Measurements from ENCODE around the gene TNFRSF4.
"Not testable (repeated sequence)": the region's sequence is repeated elsewhere in the genome, so short reads cannot be mapped to it uniquely, and the experiment has no call there.

The TNFRSF4 gene

DNA sequence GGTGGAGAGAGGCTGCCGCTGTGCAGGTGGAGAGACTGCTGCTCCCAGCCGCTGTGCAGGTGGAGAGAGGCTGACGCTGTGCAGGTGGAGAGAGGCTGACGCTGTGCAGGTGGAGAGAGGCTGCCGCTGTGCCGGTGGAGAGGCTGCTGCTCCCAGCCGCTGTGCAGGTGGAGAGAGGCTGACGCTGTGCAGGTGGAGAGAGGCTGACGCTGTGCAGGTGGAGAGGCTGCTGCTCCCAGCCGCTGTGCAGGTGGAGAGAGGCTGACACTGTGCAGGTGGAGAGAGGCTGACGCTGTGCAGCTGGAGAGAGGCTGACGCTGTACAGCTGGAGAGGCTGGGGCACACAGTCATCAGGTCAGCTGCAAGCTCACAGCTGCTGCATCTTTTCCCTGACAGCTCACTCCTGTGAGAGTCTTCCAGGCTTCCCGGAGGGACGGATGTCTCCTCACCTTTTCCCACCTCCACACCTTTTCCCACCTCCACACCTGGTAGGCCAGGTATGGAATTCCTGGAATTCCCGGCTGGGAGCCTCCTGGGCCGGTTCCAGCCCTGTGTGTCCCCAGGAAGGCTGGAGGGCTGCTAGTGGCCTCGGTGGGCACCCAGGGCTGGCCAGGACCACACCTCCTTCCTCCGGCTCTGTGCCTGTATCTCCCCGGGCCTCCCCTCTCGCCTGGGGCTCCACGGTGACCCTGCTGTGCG, 37.7 kb downstream of the TNFRSF4 start:
- CTCF ChIA-PET, H3K36me3 Mint-ChIP-seq, H3K9me3 Mint-ChIP-seq, H3K27ac Mint-ChIP-seq, H3K4me3 Mint-ChIP-seq: not testable (repeated sequence)
- H3K4me1 Mint-ChIP-seq = peaks cover 28% of the 10 kb centered on the region
- H3K27me3 Mint-ChIP-seq = peaks cover 60% of the 10 kb centered on the region
- peak; percentile 18 for DNase-seq

GRCh38 chr1:1175221-1176062, 38.5 kb downstream of the TNFRSF4 start:
- H3K4me1 Mint-ChIP-seq = peaks cover 29% of the 10 kb centered on the region
- peaks cover 65% of the 10 kb centered on the region for H3K27me3 Mint-ChIP-seq
- peak; percentile 20 for DNase-seq
- H3K9me3 Mint-ChIP-seq = no peaks in the 10 kb centered on the region
- H3K36me3 Mint-ChIP-seq = no peaks in the 10 kb centered on the region
- CTCF ChIA-PET = no interaction called here
- H3K27ac Mint-ChIP-seq = peak overlapping the region; percentile 25
- H3K4me3 Mint-ChIP-seq = no peak overlapping the region

- Mint-ChIP-seq H3K4me3 (no peak within 1 kb of the TSS), H3K4me1 (peaks cover 33% of the 10 kb centered on the region), H3K27me3 (peaks cover 73% of the 10 kb centered on the region), H3K9me3 (no peaks in the 10 kb centered on the region), H3K36me3 (no peaks in the 10 kb centered on the region), H3K27ac (no peak within 1 kb of the TSS)
- DNase-seq = peak; percentile 78
- CTCF ChIA-PET = interaction anchor here (1.1 kb wide), 1 partner anchor 51 kb away, joined by 3 read pairs; no protein-coding TSS in a partner anchor
Measured at GRCh38 chr1:1173793-1174415, 40.0 kb downstream of the TNFRSF4 start, which contains the start of gene TTLL10. Gene TTLL10, plus strand, starts transcription at chr1:1173880. Its CDS starts 5,336 bp downstream, at chr1:1179216.

DNA sequence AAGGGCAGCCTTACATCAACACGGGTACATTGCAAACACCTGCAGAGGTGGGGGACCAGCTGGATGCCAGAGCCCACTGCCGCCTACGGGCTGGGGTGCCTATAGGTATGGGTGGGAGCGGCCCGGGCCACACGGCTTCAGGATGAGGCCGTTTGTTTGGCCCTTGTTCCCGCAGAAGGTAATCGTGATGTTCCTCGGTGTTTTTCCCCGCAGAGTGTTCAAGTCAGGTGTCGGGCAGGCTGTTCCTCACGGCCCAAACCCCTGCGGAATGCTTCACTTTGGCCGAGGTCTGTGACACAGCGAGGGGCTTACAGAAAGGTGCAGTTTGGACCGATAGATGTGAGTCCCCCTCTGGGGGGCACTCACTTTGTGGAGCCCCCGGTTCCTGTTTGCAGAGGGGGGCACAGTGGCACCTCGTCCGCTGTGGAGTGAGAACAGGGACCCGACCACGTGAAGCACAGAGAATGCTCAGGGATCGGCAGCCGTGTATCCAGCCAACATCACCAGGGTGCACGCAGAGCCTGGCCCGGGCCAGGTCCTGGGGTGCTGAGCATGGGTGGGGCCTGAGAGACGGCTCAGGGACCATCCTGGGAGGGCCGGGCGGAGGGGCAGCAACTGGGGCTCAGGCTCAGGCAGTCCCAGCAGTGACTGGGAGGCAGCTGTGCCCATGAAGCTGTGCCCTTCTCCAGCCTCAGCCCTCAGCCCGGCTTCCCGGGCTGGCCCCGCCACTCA, 40.7 kb downstream of the TNFRSF4 start:
- no peaks in the 10 kb centered on the region for H3K9me3 Mint-ChIP-seq
- no peaks in the 10 kb centered on the region for H3K36me3 Mint-ChIP-seq
- H3K27ac Mint-ChIP-seq = no peak overlapping the region
- no peak for DNase-seq
- CTCF ChIA-PET = interaction anchor here (1.1 kb wide), 1 partner anchor 51 kb away, joined by 3 read pairs; no protein-coding TSS in a partner anchor
- peaks cover 77% of the 10 kb centered on the region for H3K27me3 Mint-ChIP-seq
- peaks cover 33% of the 10 kb centered on the region for H3K4me1 Mint-ChIP-seq
- H3K4me3 Mint-ChIP-seq = no peak overlapping the region

DNA sequence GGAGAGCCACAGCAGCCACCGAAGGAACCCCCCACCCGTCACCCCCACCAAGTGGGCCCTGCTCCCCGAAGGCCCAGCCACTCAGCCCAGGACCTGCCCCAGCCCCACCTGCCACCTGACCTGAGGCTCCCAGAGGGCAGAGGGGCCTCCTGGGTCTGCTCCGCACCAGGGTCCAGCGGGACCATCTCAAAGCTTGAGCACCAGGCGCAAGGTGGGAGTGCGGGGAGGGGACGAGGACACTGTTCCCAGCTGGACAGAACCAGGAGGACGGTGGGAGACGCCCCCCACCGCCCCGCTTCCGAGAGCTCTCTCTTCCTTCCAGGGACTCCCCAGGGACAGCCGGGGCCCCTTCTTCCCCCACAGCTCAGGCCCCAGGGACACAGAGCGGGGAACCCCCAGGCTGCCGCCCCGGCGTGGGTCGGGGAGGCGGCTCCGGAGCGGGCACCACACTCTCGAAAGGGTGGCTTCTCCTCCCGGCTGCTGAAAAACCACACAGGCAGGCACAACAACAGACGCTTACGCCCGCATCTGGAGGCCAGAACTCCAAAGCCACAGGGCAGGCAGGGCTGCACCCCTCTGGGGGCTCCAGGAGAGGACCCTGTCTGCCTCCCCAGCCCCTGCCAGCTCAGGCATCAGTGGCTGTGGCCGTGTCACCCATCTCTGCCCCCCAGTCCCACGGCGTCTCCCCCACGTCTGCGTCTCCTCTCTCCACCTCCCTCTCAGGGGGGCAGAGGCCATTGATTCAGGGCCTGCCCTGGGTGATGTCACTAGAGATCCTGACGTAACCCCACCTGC, 42.2 kb downstream of the TNFRSF4 start:
- CTCF ChIA-PET = no interaction called here

GRCh38 chr1:1171161-1171545, 42.8 kb downstream of the TNFRSF4 start:
- peaks cover 68% of the 10 kb centered on the region for H3K27me3 Mint-ChIP-seq
- H3K27ac Mint-ChIP-seq = no peak overlapping the region
- CTCF ChIA-PET = no interaction called here
- H3K9me3 Mint-ChIP-seq = no peaks in the 10 kb centered on the region
- no peak overlapping the region for H3K4me3 Mint-ChIP-seq
- peaks cover 33% of the 10 kb centered on the region for H3K4me1 Mint-ChIP-seq
- peak; percentile 12 for DNase-seq
- H3K36me3 Mint-ChIP-seq = no peaks in the 10 kb centered on the region

More for the DNA sequence above, 42.2 kb downstream of the TNFRSF4 start:
- no peaks in the 10 kb centered on the region for H3K36me3 Mint-ChIP-seq
- H3K4me3 Mint-ChIP-seq = no peak overlapping the region
- peaks cover 73% of the 10 kb centered on the region for H3K27me3 Mint-ChIP-seq
- DNase-seq = peak; percentile 39
- H3K27ac Mint-ChIP-seq = peak overlapping the region; percentile 49
- peaks cover 33% of the 10 kb centered on the region for H3K4me1 Mint-ChIP-seq
- no peaks in the 10 kb centered on the region for H3K9me3 Mint-ChIP-seq

DNA sequence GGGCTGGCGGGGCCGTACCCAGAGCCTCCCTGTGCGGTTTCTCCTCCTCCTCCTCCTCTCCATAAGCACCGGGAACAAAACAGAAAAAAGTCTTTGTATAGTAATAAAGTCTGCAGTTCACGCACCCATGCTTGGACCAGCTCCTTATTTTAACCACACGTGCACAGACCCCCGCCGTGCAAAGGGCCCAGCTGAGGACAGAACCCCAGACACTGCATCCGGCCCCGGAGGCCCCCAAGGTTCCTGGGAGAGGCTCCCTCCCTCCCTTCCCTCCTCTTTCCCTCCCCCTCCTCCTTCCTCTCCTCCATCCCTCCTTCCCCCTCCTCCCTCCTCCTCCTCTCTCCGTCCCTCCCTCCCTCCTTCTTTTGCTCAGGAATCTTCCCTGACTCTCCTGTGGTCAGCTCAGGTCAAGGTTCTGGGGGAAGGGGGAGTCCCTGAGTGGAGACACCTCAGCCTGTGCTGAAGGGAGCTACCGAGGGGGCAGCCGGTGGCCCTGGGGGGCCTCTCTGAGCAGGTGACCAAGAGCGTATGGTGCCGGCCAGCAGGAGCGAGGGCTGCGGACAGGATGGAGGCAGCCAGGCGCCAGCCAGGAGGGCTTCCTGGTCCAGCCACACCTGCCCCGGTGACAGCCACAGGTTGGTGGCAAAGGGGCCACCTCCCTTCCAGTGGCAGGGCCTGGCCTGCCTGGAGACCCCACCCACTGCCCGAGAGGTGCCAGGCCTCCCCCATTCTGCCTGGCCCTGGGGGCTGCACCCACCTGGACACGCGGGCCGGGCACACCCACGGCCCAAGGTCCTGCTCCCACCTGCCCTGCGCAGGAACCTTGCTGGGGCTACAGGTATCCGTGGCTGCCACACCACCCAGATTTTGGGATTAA, 43.5 kb downstream of the TNFRSF4 start:
- H3K27me3 Mint-ChIP-seq = peaks cover 66% of the 10 kb centered on the region
- H3K27ac Mint-ChIP-seq = no peak overlapping the region
- no peak overlapping the region for H3K4me3 Mint-ChIP-seq

DNA sequence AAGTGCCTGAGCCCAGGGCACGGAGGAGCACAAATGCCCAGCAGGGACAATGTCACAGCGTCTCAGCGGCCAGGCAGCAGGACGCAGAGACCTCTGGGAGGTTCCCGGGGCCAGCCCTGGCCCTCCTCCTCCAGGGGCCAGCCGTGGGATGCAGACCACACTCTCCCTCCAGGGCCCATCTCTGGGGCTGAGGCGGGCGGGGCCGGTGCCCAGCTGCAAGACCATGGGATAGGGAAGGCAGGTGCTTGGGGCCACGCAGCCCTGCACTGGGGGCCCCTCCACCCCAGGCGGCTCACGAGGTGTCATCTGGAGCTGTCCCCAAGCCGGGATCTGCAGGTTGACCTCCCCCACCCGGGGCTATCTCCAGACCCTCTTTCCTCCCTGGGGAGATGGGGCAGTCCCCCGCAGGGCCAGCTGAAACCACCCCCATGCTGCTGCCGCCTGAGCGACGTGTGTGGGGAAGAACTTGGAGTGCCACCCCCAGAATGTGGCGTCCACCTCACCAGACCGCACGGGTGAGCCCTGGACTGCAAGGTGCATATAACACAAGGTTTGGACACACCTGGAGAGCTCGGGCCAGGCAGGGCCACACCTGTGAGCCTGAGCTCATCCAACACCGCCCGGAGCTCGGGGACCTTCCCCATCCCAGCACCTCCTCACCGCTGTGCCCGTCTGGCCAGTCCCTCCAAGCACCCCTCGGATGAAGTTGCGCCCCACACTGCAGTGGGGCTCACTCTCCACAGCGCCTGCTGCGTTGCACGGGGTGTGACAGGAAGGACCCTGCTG, 44.3 kb downstream of the TNFRSF4 start:
- CTCF ChIA-PET = no interaction called here
- peak; percentile 23 for DNase-seq
- no peaks in the 10 kb centered on the region for H3K9me3 Mint-ChIP-seq
- H3K27ac Mint-ChIP-seq = no peak overlapping the region
- no peak overlapping the region for H3K4me3 Mint-ChIP-seq
- H3K4me1 Mint-ChIP-seq = peaks cover 28% of the 10 kb centered on the region
- H3K27me3 Mint-ChIP-seq = peaks cover 64% of the 10 kb centered on the region
- H3K36me3 Mint-ChIP-seq = no peaks in the 10 kb centered on the region

More for the DNA sequence above, 43.5 kb downstream of the TNFRSF4 start:
- peaks cover 30% of the 10 kb centered on the region for H3K4me1 Mint-ChIP-seq
- peak; percentile 19 for DNase-seq
- no peaks in the 10 kb centered on the region for H3K36me3 Mint-ChIP-seq
- CTCF ChIA-PET = no interaction called here
- no peaks in the 10 kb centered on the region for H3K9me3 Mint-ChIP-seq

- H3K4me1 Mint-ChIP-seq = peaks cover 22% of the 10 kb centered on the region
- no peaks in the 10 kb centered on the region for H3K9me3 Mint-ChIP-seq
- CTCF ChIA-PET = interaction anchor here (1.8 kb wide), 1 partner anchor 46 kb away, joined by 4 read pairs; no protein-coding TSS in a partner anchor
- peak; percentile 19 for DNase-seq
- H3K27me3 Mint-ChIP-seq = peaks cover 56% of the 10 kb centered on the region
- H3K4me3 Mint-ChIP-seq = no peak overlapping the region
- H3K27ac Mint-ChIP-seq = no peak overlapping the region
- H3K36me3 Mint-ChIP-seq = no peaks in the 10 kb centered on the region
Measured at GRCh38 chr1:1168451-1169411, 45.2 kb downstream of the TNFRSF4 start.

- H3K27me3 Mint-ChIP-seq = peaks cover 49% of the 10 kb centered on the region
- H3K4me3 Mint-ChIP-seq = no peak overlapping the region
- peak; percentile 18 for DNase-seq
- peaks cover 15% of the 10 kb centered on the region for H3K4me1 Mint-ChIP-seq
- CTCF ChIA-PET = interaction anchor here (1.8 kb wide), 1 partner anchor 46 kb away, joined by 4 read pairs; no protein-coding TSS in a partner anchor
- no peaks in the 10 kb centered on the region for H3K36me3 Mint-ChIP-seq
- H3K27ac Mint-ChIP-seq = no peak overlapping the region
- H3K9me3 Mint-ChIP-seq = no peaks in the 10 kb centered on the region
Measured at GRCh38 chr1:1167841-1168450, 46.0 kb downstream of the TNFRSF4 start.

DNA sequence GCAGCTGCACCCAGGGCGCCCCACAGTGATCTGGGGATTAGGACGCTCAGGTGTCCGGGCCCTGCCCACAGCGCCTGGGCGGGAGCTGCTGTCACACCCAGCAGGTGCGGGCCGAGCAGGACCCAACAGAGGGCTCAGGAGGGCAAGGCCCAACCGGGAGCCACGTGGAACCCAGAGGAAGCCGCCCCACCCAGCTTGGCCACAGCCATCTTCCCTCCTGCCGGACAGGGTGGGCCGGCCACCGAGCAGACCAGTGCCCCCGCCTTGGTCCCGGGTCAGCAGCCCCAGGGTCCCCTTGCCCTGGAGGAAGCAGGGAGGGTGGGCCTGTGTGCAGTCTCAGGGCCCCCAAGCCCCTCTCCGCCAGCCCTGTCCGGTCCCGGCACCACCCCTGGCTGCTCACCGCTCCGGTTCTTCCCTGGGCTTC, 46.5 kb downstream of the TNFRSF4 start:
- Mint-ChIP-seq H3K9me3 (no peaks in the 10 kb centered on the region), H3K4me3 (no peak overlapping the region), H3K27me3 (peaks cover 44% of the 10 kb centered on the region), H3K36me3 (no peaks in the 10 kb centered on the region), H3K27ac (no peak overlapping the region), H3K4me1 (peaks cover 12% of the 10 kb centered on the region)
- DNase-seq = no peak
- CTCF ChIA-PET = interaction anchor here (1.8 kb wide), 1 partner anchor 45 kb away, joined by 4 read pairs; no protein-coding TSS in a partner anchor

Data from activated naive CD4-positive, alpha-beta T cell treated with anti-CD3 and anti-CD28 coated beads, Interleukin-2, amount 10 ng/mL, durations not matched to agents 7 days and 5 days (primary cell).